Loucy (cell line): Measurements from ENCODE around the gene NUP85.

Experiments used
- H2AFZ ChIP-seq: fragments of 200-600 bp; sonication (generic); 2 replicates; pipeline ENCODE4 v1.6.0; 2016; ENCODE audit warnings: antibody characterized with exemption, mild to moderate bottlenecking, low read length, moderate library complexity
- H3F3A ChIP-seq: fragments of 200-600 bp; 2 replicates; pipeline ENCODE4 v1.6.0; 2016; ENCODE audit warnings: antibody characterized with exemption, low read depth, mild to moderate bottlenecking
- H3K27me3 ChIP-seq: fragments of 200-600 bp; sonication (generic); 2 replicates; pipeline ENCODE4 v1.6.1; 2014; ENCODE audit warnings: low read length, mild to moderate bottlenecking; ENCODE audit not compliant: insufficient read depth, poor library complexity, severe bottlenecking
- H3K36me3 ChIP-seq: fragments of 200-600 bp; sonication (generic); 2 replicates; pipeline ENCODE4 v1.6.1; 2016; ENCODE audit warnings: low read length; ENCODE audit not compliant: insufficient read depth
- H3K4me1 ChIP-seq: fragments of 200-600 bp; sonication (generic); 2 replicates; pipeline ENCODE4 v1.5.1; 2014; ENCODE audit warnings: low read length, mild to moderate bottlenecking; ENCODE audit not compliant: insufficient read depth, poor library complexity, severe bottlenecking
- H3K4me2 ChIP-seq: fragments of 200-600 bp; sonication (generic); 2 replicates; pipeline ENCODE4 v1.6.0; 2014; ENCODE audit warnings: antibody characterized with exemption, low read length, low read depth, mild to moderate bottlenecking; ENCODE audit not compliant: poor library complexity, severe bottlenecking
- H3K4me3 ChIP-seq: fragments of 200-600 bp; sonication (generic); 2 replicates; pipeline ENCODE4 v1.5.1; 2014; ENCODE audit warnings: low read length, mild to moderate bottlenecking, mixed read lengths; ENCODE audit not compliant: poor library complexity, severe bottlenecking
- H3K79me2 ChIP-seq: fragments of 200-600 bp; sonication (generic); 2 replicates; pipeline ENCODE4 v1.6.1; 2014; ENCODE audit warnings: low read length; ENCODE audit not compliant: insufficient read depth
- H3K9ac ChIP-seq: fragments of 200-600 bp; sonication (generic); 2 replicates; pipeline ENCODE4 v1.6.0; 2014; ENCODE audit warnings: mild to moderate bottlenecking, low read depth, low read length, moderate library complexity; ENCODE audit not compliant: poor library complexity, severe bottlenecking
- H3K9me2 ChIP-seq: fragments of 200-600 bp; sonication (generic); replicated peaks from 2 replicates; pipeline ENCODE4 v1.6.1; 2016; ENCODE audit warnings: low read depth, low read length, mixed read lengths
- H3K9me3 ChIP-seq: fragments of 200-600 bp; sonication (generic); 2 replicates; pipeline ENCODE4 v1.6.1; 2014; ENCODE audit warnings: mild to moderate bottlenecking, antibody characterized with exemption, low read length, low read depth; ENCODE audit not compliant: insufficient read depth
- H4K20me1 ChIP-seq: fragments of 200-600 bp; sonication (generic); 2 replicates; pipeline ENCODE4 v1.6.0; 2014; ENCODE audit warnings: antibody characterized with exemption, low read length, mild to moderate bottlenecking; ENCODE audit not compliant: insufficient read depth, poor library complexity, severe bottlenecking
- CTCF ChIP-seq: fragments of 200-600 bp; sonication (generic); conservative IDR thresholded peaks from 2 replicates; pipeline ENCODE4 v1.5.1; 2014; ENCODE audit warnings: mild to moderate bottlenecking, antibody characterized with exemption, low read length
- EZH2phosphoT487 ChIP-seq: fragments of 200-600 bp; IDR thresholded peaks from 2 replicates; pipeline ENCODE4 v1.6.1; 2018; ENCODE audit warnings: antibody characterized with exemption, mild to moderate bottlenecking, moderate library complexity, borderline replicate concordance

NUP85 gene

GRCh38 chr17:75241502-75241901 lies 36.0 kb downstream of the NUP85 start:
- Histone ChIP-seq H3K4me3 (no peak overlapping the region), H3K36me3 (peaks cover 88% of the 10 kb centered on the region; the same call in 1 of the 2 replicates), H2AFZ (no peak overlapping the region), H3K27me3 (no peaks in the 10 kb centered on the region), H3K9me2 (no peaks in the 10 kb centered on the region), H3K9me3 (no peaks in the 10 kb centered on the region), H3K4me2 (no peak overlapping the region), H3K9ac (no peak overlapping the region), H4K20me1 (no peaks in the 10 kb centered on the region), H3F3A (no peaks in the 10 kb centered on the region), H3K79me2 (no peaks in the 10 kb centered on the region), H3K4me1 (no peaks in the 10 kb centered on the region)
- TF ChIP-seq EZH2phosphoT487 (no peak), CTCF (no peak)

- TF ChIP-seq CTCF (no peak), EZH2phosphoT487 (no peak)
- Histone ChIP-seq H3K79me2 (no peaks in the 10 kb centered on the region), H3K4me1 (no peaks in the 10 kb centered on the region), H3K4me2 (no peak overlapping the region), H4K20me1 (no peaks in the 10 kb centered on the region), H3K9me2 (no peaks in the 10 kb centered on the region), H3K27me3 (no peaks in the 10 kb centered on the region), H3F3A (no peaks in the 10 kb centered on the region), H3K9me3 (no peaks in the 10 kb centered on the region), H3K36me3 (peaks cover 87% of the 10 kb centered on the region; the same call in 1 of the 2 replicates), H3K4me3 (no peak overlapping the region), H2AFZ (no peak overlapping the region), H3K9ac (no peak overlapping the region)
These were observed 36.5 kb downstream of the NUP85 start for GRCh38 chr17:75241996-75242460.

GRCh38 chr17:75242461-75243042 lies 37.1 kb downstream of the NUP85 start:
- no peak for TF ChIP-seq CTCF
- TF ChIP-seq EZH2phosphoT487, result no peak

More at GRCh38 chr17:75242461-75243042, 37.1 kb downstream of the NUP85 start:
- no peak overlapping the region for H3K4me3 ChIP-seq
- no peak overlapping the region for H2AFZ ChIP-seq
- H3K4me2 ChIP-seq, result no peak overlapping the region
- peaks cover 84% of the 10 kb centered on the region; the same call in 1 of the 2 replicates for H3K36me3 ChIP-seq
- no peak overlapping the region for H3K9ac ChIP-seq
- no peaks in the 10 kb centered on the region for H3F3A ChIP-seq
- no peaks in the 10 kb centered on the region for H3K79me2 ChIP-seq
- no peaks in the 10 kb centered on the region for H3K9me2 ChIP-seq
- no peaks in the 10 kb centered on the region for H3K9me3 ChIP-seq
- no peaks in the 10 kb centered on the region for H4K20me1 ChIP-seq
- H3K4me1 ChIP-seq, result no peaks in the 10 kb centered on the region
- H3K27me3 ChIP-seq, result no peaks in the 10 kb centered on the region
